ENCODE results near the gene PRKAG2.

The PRKAG2 gene

GRCh38 chr7:151859948-151860685 lies 16.8 kb downstream of the PRKAG2 start:
- TF ChIP-seq EZH2phosphoT487 (IDR thresholded peaks at IDR 0.05; ENCODE audit: low read depth) (no peak), CTCF (IDR thresholded peaks at IDR 0.05; ENCODE audit: low read depth, low read length) (no peak)
- Histone ChIP-seq H3K9me3 (ENCODE audit: insufficient read depth, low read length) (no peaks in the 10 kb centered on the region), H3K27me3 (ENCODE audit: low read depth, low read length) (no peaks in the 10 kb centered on the region), H2AFZ (ENCODE audit: low read depth, low read length) (no peak overlapping the region), H3K36me3 (replicated peaks; ENCODE audit: low read depth, low read length) (no peaks in the 10 kb centered on the region), H3K79me2 (ENCODE audit: low read length) (no peaks in the 10 kb centered on the region), H3K4me3 (ENCODE audit: low read length) (no peak overlapping the region), H3K4me1 (ENCODE audit: low read length) (peaks cover 15% of the 10 kb centered on the region), H3K4me2 (ENCODE audit: low read length) (no peak overlapping the region), H4K20me1 (ENCODE audit: insufficient read depth, low read length) (no peaks in the 10 kb centered on the region), H3K9ac (ENCODE audit: low read length) (no peak overlapping the region), H3K27ac (ENCODE audit: low read length) (no peak overlapping the region)

- Histone ChIP-seq H2AFZ (ENCODE audit: low read depth, low read length) (no peak overlapping the region), H3K9me3 (ENCODE audit: insufficient read depth, low read length) (no peaks in the 10 kb centered on the region), H4K20me1 (ENCODE audit: insufficient read depth, low read length) (no peaks in the 10 kb centered on the region), H3K36me3 (replicated peaks; ENCODE audit: low read depth, low read length) (no peaks in the 10 kb centered on the region), H3K4me1 (ENCODE audit: low read length) (peaks cover 12% of the 10 kb centered on the region), H3K79me2 (ENCODE audit: low read length) (no peaks in the 10 kb centered on the region), H3K9ac (ENCODE audit: low read length) (no peak overlapping the region), H3K4me3 (ENCODE audit: low read length) (no peak overlapping the region), H3K4me2 (ENCODE audit: low read length) (no peak overlapping the region), H3K27me3 (ENCODE audit: low read depth, low read length) (no peaks in the 10 kb centered on the region), H3K27ac (ENCODE audit: low read length) (no peak overlapping the region)
- TF ChIP-seq EZH2phosphoT487 (IDR thresholded peaks at IDR 0.05; ENCODE audit: low read depth) (no peak), CTCF (IDR thresholded peaks at IDR 0.05; ENCODE audit: low read depth, low read length) (no peak)
Measured at GRCh38 chr7:151859111-151859947, 17.6 kb downstream of the PRKAG2 start.

GRCh38 chr7:151858456-151858855 lies 18.5 kb downstream of the PRKAG2 start:
- no peaks in the 10 kb centered on the region for H3K79me2 ChIP-seq (ENCODE audit: low read length)
- H3K27me3 ChIP-seq (ENCODE audit: low read depth, low read length): no peaks in the 10 kb centered on the region
- H3K9ac ChIP-seq (ENCODE audit: low read length): no peak overlapping the region
- TF ChIP-seq CTCF (IDR thresholded peaks at IDR 0.05; ENCODE audit: low read depth, low read length) (no peak), EZH2phosphoT487 (IDR thresholded peaks at IDR 0.05; ENCODE audit: low read depth) (no peak)
- H2AFZ ChIP-seq (ENCODE audit: low read depth, low read length): no peak overlapping the region
- no peak overlapping the region for H3K4me2 ChIP-seq (ENCODE audit: low read length)
- no peaks in the 10 kb centered on the region for H3K9me3 ChIP-seq (ENCODE audit: insufficient read depth, low read length)
- H3K27ac ChIP-seq (ENCODE audit: low read length): no peak overlapping the region
- no peaks in the 10 kb centered on the region for H4K20me1 ChIP-seq (ENCODE audit: insufficient read depth, low read length)
- peaks cover 3% of the 10 kb centered on the region for H3K4me1 ChIP-seq (ENCODE audit: low read length)
- no peaks in the 10 kb centered on the region for H3K36me3 ChIP-seq (replicated peaks; ENCODE audit: low read depth, low read length)
- H3K4me3 ChIP-seq (ENCODE audit: low read length): no peak overlapping the region

- no peaks in the 10 kb centered on the region for H3K36me3 ChIP-seq (replicated peaks; ENCODE audit: low read depth, low read length)
- H3K27ac ChIP-seq (ENCODE audit: low read length): no peak overlapping the region
- no peaks in the 10 kb centered on the region for H3K4me1 ChIP-seq (ENCODE audit: low read length)
- TF ChIP-seq EZH2phosphoT487 (IDR thresholded peaks at IDR 0.05; ENCODE audit: low read depth) (no peak), CTCF (IDR thresholded peaks at IDR 0.05; ENCODE audit: low read depth, low read length) (no peak)
- no peak overlapping the region for H2AFZ ChIP-seq (ENCODE audit: low read depth, low read length)
- H3K27me3 ChIP-seq (ENCODE audit: low read depth, low read length): no peaks in the 10 kb centered on the region
- no peak overlapping the region for H3K4me2 ChIP-seq (ENCODE audit: low read length)
- no peak overlapping the region for H3K9ac ChIP-seq (ENCODE audit: low read length)
- H3K9me3 ChIP-seq (ENCODE audit: insufficient read depth, low read length): no peaks in the 10 kb centered on the region
- no peaks in the 10 kb centered on the region for H3K79me2 ChIP-seq (ENCODE audit: low read length)
- no peak overlapping the region for H3K4me3 ChIP-seq (ENCODE audit: low read length)
- no peaks in the 10 kb centered on the region for H4K20me1 ChIP-seq (ENCODE audit: insufficient read depth, low read length)
Measured at GRCh38 chr7:151857866-151858450, 19.0 kb downstream of the PRKAG2 start.
